Neural cell (in vitro differentiated cells): ENCODE measurements around the gene ING5.

ENCODE experiments used
- CTCF ChIP-seq: fragments of 450-650 bp; IDR thresholded peaks from 2 replicates; pipeline ENCODE4 v1.5.1; 2014; ENCODE audit warnings: antibody characterized with exemption, mild to moderate bottlenecking, moderate library complexity; ENCODE audit not compliant: poor library complexity, severe bottlenecking
- EZH2 ChIP-seq: fragments of 200-600, 300-800 bp; shearing (Covaris generic), sonication (generic); IDR thresholded peaks from 2 replicates; pipeline ENCODE4 v1.6.1; 2014; ENCODE audit warnings: antibody characterized with exemption, low read length, borderline replicate concordance, mild to moderate bottlenecking; ENCODE audit not compliant: insufficient read depth, poor library complexity, severe bottlenecking
- POLR2AphosphoS5 ChIP-seq: IDR thresholded peaks from 2 replicates; pipeline ENCODE4 v1.6.1; 2012
- RAD21 ChIP-seq: fragments of 450-650 bp; conservative IDR thresholded peaks from 2 replicates; pipeline ENCODE4 v1.6.1; 2014; ENCODE audit warnings: antibody characterized with exemption, mild to moderate bottlenecking, moderate library complexity

- TF ChIP-seq CTCF = no peak
- no peak for TF ChIP-seq RAD21
- TF ChIP-seq EZH2 = no peak
- TF ChIP-seq POLR2AphosphoS5 = no peak
These were observed 15.6 kb upstream of the ING5 start for GRCh38 chr2:241686324-241686649.
